NCI-H2081 (cell line): ENCODE results near the gene FUOM.
"Not testable (repeated sequence)": the region's sequence is repeated elsewhere in the genome, so short reads cannot be mapped to it uniquely, and the experiment has no call there.

Experiments used
- DNase-seq, 2 experiments: peaks; one replicate each; lab custom pipeline; 2025; lab: John Stamatoyannopoulos, UW

Gene FUOM

GRCh38 chr10:133388236-133388972, 30.6 kb upstream of the FUOM start:
- no peak for DNase-seq

GRCh38 chr10:133386951-133387350, 29.1 kb upstream of the FUOM start:
- not testable (repeated sequence) for DNase-seq

- DNase-seq: no peak
These were observed 27.4 kb upstream of the FUOM start for GRCh38 chr10:133385214-133385613.

GRCh38 chr10:133384071-133384470, 26.3 kb upstream of the FUOM start:
- no peak for DNase-seq

DNA sequence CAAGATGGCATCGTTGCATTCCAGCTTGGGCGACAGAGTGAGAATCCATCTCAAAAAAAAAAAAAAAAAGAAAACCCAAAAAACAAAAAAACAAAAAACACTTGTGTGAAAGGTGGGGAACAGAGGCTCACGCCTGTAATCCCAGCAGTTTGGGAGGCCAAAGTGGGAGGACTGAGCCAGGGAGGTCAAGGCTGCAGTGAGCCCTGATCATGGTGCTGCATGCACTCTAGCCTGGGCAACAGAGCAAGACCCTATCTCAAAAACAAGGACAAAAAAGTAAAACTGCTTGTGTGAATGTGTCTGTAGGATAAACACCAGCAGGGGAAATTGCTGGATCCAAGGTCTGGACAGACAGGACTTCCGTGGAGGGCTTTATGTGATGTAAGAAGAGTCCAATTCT, 25.7 kb upstream of the FUOM start:
- no peak for DNase-seq

DNA sequence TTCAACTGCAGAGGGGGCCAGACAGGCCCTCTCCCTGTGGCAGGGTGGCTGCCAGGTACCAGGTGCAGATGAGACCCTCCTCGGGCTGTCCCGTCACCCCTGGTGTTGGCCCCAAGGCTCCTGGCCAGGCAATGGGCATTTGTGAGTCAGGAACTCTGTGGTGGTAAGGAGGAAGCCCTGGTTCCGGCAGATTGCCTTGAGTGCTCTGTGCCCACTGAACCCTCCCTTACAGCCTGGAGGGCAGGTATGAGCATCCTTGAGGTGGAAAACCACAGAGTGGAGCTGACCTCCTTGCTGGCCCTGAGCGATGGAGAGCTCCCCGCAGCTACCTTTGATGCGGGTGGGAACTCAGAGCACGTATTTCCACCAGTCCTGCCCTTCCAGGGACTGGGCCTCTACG, 23.2 kb upstream of the FUOM start:
- no peak for DNase-seq

- no peak for DNase-seq
These were observed 22.2 kb upstream of the FUOM start for GRCh38 chr10:133379801-133380666.

- DNase-seq: no peak
These were observed 21.5 kb upstream of the FUOM start, which contains the start of gene PAOX for GRCh38 chr10:133379152-133379800. Gene PAOX (plus strand): TSS chr10:133379262. CDS start chr10:133379317, 55 bp downstream.

DNA sequence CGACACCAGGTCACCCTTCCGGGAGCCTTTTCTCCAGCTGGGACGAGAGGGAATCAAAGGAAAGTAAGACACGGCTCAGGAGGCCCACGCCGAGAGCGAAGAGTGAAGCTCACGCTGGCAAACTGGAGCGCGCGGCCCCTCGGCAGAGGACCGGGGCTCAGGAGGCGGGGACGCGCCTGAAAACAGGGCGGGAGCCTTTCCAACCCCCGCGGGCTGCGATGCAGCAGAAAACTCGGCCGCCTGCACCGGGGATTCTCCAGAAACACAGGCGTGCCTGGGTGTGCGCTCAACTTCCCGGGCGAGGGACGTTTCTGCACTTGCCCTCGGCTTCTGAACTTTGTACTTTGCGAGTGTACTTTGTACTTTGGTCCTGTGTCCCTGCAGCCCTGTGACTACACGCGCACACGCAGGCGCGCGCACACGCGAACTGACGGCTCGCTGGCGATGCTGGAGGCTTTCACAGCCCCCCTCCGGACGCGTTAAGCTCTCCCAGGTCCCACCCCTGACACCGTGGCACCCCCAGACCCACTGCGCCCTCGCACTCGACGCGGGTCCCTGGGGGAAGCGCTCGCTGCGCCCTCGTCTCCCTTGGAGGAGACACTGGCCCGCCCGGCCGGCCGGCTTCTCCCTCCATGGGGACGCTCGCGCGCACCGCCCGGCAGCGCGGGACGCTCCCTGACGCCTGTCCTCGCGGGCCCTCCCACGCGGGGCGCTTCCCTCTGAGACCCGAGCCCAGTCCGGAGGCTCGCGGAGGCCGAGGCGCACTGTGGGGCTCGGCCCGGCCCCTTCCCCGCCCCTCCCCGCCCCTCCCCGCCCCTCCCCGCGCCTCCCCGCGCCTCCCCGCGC, 20.7 kb upstream of the FUOM start:
- peak in 1 of 2 experiments; percentile 28 for DNase-seq

GRCh38 chr10:133377818-133378250, 20.0 kb upstream of the FUOM start:
- no peak for DNase-seq

- no peak for DNase-seq
These were observed 19.4 kb upstream of the FUOM start for GRCh38 chr10:133377025-133377817.

GRCh38 chr10:133376183-133376582, 18.4 kb upstream of the FUOM start:
- not testable (repeated sequence) for DNase-seq

GRCh38 chr10:133375357-133376115, 17.7 kb upstream of the FUOM start:
- DNase-seq: no peak

GRCh38 chr10:133373174-133374090, 15.6 kb upstream of the FUOM start, which contains the start of gene ECHS1:
Gene ECHS1 (minus strand): TSS chr10:133373354. CDS start chr10:133373333, 21 bp downstream.
- DNase-seq: peak; percentile 85 to 87

GRCh38 chr10:133372507-133372906, 14.7 kb upstream of the FUOM start:
- DNase-seq: no peak

- no peak for DNase-seq
These were observed 12.4 kb upstream of the FUOM start for GRCh38 chr10:133370030-133370786.

GRCh38 chr10:133368153-133368552, 10.3 kb upstream of the FUOM start:
- no peak for DNase-seq

DNA sequence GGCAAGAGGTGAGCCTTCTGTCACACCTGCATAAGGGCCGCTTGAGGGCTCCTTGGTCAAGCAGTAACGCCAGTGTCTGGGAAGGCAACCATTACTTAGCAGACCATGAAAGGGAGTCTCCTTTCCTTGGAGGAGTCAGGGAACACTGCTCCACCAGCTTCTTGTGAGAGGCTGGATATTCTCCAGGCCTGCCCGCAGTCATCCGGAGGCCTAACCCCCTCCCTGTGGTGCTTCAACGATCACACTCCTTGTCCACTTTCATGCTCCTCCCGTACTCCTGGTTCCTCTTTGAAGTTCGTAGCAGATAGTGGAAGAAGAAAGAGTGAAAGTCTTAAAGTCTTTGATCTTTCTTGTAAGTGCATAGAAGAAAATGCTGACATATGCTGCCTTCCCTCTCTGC, 9.6 kb upstream of the FUOM start:
- not testable (repeated sequence) for DNase-seq
